AG09319 (cell line): Measurements from ENCODE around the gene DNAJB14.

Experiments used
- DNase-seq: peaks from one replicate; pipeline ENCODE4 v3.0.0-alpha.2; 2010; ENCODE audit warnings: low read depth; ENCODE audit errors: extremely low read depth
- CTCF ChIP-seq: IDR thresholded peaks from 2 replicates; pipeline ENCODE4 v1.5.1; 2011; ENCODE audit warnings: low read depth, mild to moderate bottlenecking, inconsistent platforms, low read length, moderate library complexity

DNAJB14 gene

GRCh38 chr4:99846891-99847290 is 99.5 kb downstream of the DNAJB14 start:
- TF ChIP-seq CTCF = no peak
- no peak for DNase-seq
